ENCODE measurements around the gene NFE2L3.

NFE2L3 gene, protein sequence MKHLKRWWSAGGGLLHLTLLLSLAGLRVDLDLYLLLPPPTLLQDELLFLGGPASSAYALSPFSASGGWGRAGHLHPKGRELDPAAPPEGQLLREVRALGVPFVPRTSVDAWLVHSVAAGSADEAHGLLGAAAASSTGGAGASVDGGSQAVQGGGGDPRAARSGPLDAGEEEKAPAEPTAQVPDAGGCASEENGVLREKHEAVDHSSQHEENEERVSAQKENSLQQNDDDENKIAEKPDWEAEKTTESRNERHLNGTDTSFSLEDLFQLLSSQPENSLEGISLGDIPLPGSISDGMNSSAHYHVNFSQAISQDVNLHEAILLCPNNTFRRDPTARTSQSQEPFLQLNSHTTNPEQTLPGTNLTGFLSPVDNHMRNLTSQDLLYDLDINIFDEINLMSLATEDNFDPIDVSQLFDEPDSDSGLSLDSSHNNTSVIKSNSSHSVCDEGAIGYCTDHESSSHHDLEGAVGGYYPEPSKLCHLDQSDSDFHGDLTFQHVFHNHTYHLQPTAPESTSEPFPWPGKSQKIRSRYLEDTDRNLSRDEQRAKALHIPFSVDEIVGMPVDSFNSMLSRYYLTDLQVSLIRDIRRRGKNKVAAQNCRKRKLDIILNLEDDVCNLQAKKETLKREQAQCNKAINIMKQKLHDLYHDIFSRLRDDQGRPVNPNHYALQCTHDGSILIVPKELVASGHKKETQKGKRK

DNA sequence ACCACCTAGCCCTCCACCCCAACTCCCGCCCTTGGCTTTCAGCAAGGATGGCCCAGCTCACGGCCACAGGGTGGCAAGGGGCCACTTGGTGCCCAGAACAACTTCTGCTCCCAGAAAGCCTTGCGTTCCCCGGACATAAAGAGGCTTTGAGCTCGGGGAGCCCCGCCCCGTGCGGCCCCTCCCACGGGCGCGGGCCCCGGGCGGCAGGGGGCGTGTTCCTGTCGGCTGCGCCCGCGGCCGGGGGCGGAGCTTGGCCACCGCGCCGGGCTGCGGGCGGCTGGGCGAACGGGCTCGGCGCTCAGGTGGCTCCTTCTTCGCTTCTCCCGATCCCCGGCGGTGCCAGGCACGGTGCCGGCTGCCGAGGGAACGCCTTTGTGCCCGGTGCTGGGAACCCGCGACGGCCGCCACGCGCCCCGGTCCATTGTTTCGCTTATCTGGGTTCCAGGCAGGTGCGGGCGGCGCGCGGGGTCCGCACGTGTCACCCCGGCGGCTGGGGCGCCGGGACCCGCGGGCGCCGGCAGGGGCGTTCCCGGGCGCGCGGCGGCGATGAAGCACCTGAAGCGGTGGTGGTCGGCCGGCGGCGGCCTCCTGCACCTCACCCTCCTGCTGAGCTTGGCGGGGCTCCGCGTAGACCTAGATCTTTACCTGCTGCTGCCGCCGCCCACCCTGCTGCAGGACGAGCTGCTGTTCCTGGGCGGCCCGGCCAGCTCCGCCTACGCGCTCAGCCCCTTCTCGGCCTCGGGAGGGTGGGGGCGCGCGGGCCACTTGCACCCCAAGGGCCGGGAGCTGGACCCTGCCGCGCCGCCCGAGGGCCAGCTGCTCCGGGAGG, at the start of gene NFE2L3:
Gene NFE2L3 (plus strand): TSS at position 246 of the 829 bp plus-strand sequence. CDS start 301 bp downstream, at position 547.
- peak within 1 kb of the TSS; percentile 40 for H3K4me3 ChIP-seq (ENCODE audit: low read length)
- peak; percentile 63 for DNase-seq (ENCODE audit: low read depth)
- TF ChIP-seq, protein P1, sequence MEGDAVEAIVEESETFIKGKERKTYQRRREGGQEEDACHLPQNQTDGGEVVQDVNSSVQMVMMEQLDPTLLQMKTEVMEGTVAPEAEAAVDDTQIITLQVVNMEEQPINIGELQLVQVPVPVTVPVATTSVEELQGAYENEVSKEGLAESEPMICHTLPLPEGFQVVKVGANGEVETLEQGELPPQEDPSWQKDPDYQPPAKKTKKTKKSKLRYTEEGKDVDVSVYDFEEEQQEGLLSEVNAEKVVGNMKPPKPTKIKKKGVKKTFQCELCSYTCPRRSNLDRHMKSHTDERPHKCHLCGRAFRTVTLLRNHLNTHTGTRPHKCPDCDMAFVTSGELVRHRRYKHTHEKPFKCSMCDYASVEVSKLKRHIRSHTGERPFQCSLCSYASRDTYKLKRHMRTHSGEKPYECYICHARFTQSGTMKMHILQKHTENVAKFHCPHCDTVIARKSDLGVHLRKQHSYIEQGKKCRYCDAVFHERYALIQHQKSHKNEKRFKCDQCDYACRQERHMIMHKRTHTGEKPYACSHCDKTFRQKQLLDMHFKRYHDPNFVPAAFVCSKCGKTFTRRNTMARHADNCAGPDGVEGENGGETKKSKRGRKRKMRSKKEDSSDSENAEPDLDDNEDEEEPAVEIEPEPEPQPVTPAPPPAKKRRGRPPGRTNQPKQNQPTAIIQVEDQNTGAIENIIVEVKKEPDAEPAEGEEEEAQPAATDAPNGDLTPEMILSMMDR (IDR thresholded peaks at IDR 0.05; ENCODE audit: insufficient read depth, low read depth, low read length, missing control alignments), result no peak

DNA sequence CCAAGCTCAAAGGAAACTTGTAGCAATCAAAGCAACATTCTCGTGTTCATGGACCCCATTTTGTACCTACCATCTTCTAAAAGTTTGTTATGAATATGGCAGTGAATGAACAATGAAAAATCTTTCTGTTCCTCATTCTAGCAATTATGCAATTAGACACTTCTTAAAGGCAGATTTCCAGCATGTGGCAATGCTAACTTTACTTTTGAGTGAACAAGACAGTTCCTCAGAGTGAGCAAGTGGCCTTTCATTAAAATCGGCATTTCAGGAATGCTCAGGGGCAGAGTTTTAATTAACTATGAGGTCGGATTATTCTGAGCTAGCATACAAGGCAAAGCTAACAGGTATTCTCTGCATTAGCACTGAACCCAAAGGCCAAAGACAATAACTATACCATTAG, 48.4 kb upstream of the NFE2L3 start:
- H3K4me3 ChIP-seq (ENCODE audit: low read length), result no peak overlapping the region
- DNase-seq (ENCODE audit: low read depth), result no peak
- TF ChIP-seq, protein P1 (IDR thresholded peaks at IDR 0.05; ENCODE audit: insufficient read depth, low read depth, low read length, missing control alignments), result no peak

DNA sequence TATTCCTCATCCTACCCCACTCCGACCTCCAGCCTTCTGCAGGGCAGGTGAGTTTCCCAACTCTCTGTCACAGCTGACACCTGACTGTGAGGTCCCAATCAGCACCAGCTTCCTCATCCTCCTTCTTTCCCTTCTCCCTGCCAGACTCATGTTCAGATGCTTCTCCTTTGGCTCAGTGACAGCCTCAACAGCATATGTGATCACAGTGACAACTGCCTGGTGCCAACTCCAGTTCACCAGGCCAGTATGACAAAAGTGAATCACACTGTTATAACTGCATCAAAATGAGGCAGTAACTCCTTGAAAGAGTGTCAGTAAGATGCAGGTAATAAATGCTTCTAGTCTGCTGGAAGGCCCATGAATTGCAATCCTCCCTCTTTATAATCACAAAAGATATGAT, 46.8 kb upstream of the NFE2L3 start:
- DNase-seq (ENCODE audit: low read depth), result no peak
- H3K4me3 ChIP-seq (ENCODE audit: low read length), result no peak overlapping the region
- TF ChIP-seq, protein P1 (IDR thresholded peaks at IDR 0.05; ENCODE audit: insufficient read depth, low read depth, low read length, missing control alignments), result no peak

DNA sequence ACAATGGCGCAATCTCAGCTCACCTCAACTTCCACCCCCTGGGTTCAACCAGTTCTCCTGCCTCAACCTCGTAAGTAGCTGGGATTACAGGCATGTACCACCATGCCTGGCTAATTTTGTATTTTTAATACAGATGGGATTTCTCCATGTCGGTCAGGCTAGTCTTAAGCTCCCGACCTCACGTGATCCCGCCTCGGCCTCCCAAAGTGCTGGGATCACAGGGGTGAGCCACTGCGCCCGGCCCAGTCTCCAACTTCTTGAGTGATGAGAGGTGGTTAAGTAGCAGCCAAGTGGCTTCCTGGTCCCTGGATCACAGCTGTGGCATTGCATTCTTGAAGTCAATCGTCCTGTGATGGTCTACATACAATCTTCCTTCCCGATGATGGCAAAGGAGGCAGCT, 46.1 kb upstream of the NFE2L3 start:
- DNase-seq (ENCODE audit: low read depth), result no peak
- H3K4me3 ChIP-seq (ENCODE audit: low read length), result no peak overlapping the region
- TF ChIP-seq, protein P1 (IDR thresholded peaks at IDR 0.05; ENCODE audit: insufficient read depth, low read depth, low read length, missing control alignments), result no peak

DNA sequence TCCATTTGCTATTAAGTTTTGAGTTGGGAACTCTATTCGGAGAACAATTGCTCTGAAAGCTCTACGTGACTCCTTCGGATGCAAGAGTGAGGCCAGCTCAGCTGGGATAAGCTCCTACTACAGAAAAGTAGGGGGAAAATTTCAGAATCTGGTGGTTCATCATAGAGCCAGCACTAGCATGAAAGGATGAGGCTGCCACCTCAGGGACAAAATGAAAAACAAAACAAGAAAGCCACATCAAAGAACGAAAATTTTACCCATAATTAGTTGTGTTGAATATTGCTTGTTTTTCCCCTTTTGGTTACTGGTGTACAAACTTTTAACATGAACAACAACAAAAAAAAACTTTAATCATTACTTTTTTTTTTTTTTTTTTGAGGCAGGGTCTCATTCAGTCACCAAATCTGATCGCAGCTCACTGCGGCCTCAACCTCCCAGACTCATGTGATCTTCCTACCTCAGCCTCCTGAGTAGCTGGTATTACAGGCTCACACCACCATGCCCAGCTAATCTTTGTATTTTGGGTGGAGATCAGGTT, 39.7 kb upstream of the NFE2L3 start:
- TF ChIP-seq, protein P1 (IDR thresholded peaks at IDR 0.05; ENCODE audit: insufficient read depth, low read depth, low read length, missing control alignments), result no peak
- H3K4me3 ChIP-seq (ENCODE audit: low read length), result no peak overlapping the region
- no peak for DNase-seq (ENCODE audit: low read depth)

DNA sequence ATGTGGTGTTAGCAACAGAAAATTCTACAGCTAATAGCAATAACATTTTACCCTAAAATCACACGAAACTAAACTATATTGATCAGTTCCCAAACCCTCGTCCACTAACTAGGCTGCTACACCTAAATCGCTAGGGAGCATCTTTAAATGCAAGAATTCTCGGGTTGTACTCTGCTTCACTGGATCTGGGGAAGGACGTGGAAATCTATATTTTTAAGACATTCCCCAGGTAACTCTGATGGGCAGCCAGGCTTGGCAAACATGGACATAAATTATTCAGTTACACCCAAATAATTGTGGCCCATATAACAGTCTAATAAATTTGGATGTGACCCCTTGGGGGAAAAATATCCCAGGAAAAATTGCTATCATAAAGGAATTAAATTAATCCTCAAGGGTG, 36.3 kb upstream of the NFE2L3 start:
- H3K4me3 ChIP-seq (ENCODE audit: low read length), result no peak overlapping the region
- TF ChIP-seq, protein P1 (IDR thresholded peaks at IDR 0.05; ENCODE audit: insufficient read depth, low read depth, low read length, missing control alignments), result no peak
- no peak for DNase-seq (ENCODE audit: low read depth)

All from epithelial cell of esophagus (primary cell).